ENCODE data around the gene NEURL2. TPM values are rescaled to one million over a fixed set of nuclear protein-coding genes. Genes with fewer than 3 reads are reported as not detected.
"Not testable (repeated sequence)": the region's sequence is repeated elsewhere in the genome, so short reads cannot be mapped to it uniquely, and the experiment has no call there.

Gene NEURL2
- total and polyA plus RNA-seq, 4 donors, result 3.7 to 14.5 (median 5.2) TPM

- TF ChIP-seq REST (IDR thresholded peaks at IDR 0.05), result peak; percentile 90
These were observed 9.8 kb downstream of the NEURL2 start, which contains the start of gene ZSWIM1 (continued) for GRCh38 chr20:45880988-45881788.

GRCh38 chr20:45878076-45878761 is 12.8 kb downstream of the NEURL2 start:
- peak; percentile 78 for DNase-seq (ENCODE audit: low spot score)
- H3K9ac ChIP-seq (ENCODE audit: low read depth in 1 of 2, low read length in 2 of 2), result no peak overlapping the region

GRCh38 chr20:45874576-45874975 is 16.4 kb downstream of the NEURL2 start:
- no peak overlapping the region for H3K9ac ChIP-seq (ENCODE audit: low read depth in 1 of 2, low read length in 2 of 2)
- WGBS, result 76% methylated on average over 4 of the region's 4 CpGs
- DNase-seq (ENCODE audit: low spot score), result no peak

More at GRCh38 chr20:45878076-45878761, 12.8 kb downstream of the NEURL2 start:
- peaks cover 0 to 6% (median 4%) of the 10 kb centered on the region in 4 donors for H3K4me1 ChIP-seq (ENCODE audit: control insufficient read depth in 4 of 4, insufficient read depth in 4 of 4, low read length in 3 of 4)
- no peak overlapping the region for H3K4me3 ChIP-seq (ENCODE audit: low read depth in 1 of 3, low read length in 3 of 3)
- peaks cover 6 to 22% (median 12%) of the 10 kb centered on the region in 4 donors for H3K36me3 ChIP-seq (ENCODE audit: control insufficient read depth in 4 of 4, insufficient read depth in 3 of 4, low read depth in 1 of 4, low read length in 3 of 4)
- H3K9me3 ChIP-seq (ENCODE audit: control insufficient read depth in 4 of 4, low read length in 3 of 4), result no peaks in the 10 kb centered on the region
- H3K27me3 ChIP-seq (ENCODE audit: control insufficient read depth in 4 of 4, insufficient read depth in 4 of 4, low read length in 3 of 4), result no peaks in the 10 kb centered on the region
- WGBS, result 94% methylated on average over 13 of the region's 13 CpGs
- TF ChIP-seq JUND (IDR thresholded peaks at IDR 0.05) (no peak), ZBTB33 (IDR thresholded peaks at IDR 0.05) (no peak), HNF4G (IDR thresholded peaks at IDR 0.05) (no peak), HNF4A (conservative IDR thresholded peaks at IDR 0.05) (no peak), SP1 (IDR thresholded peaks at IDR 0.05) (no peak), FOXA2 (IDR thresholded peaks at IDR 0.05) (no peak), GABPA (IDR thresholded peaks at IDR 0.05 in 1 of 2, conservative IDR thresholded peaks at IDR 0.05 in 1 of 2) (no peak), EGR1 (IDR thresholded peaks at IDR 0.05; ENCODE audit: low read depth in 2 of 2) (no peak), ATF3 (IDR thresholded peaks at IDR 0.05) (no peak)
- H3K27ac ChIP-seq (ENCODE audit: low read depth in 1 of 2, low read length in 2 of 2), result no peak overlapping the region

GRCh38 chr20:45874104-45874481 is 16.9 kb downstream of the NEURL2 start:
- 95% methylated on average over 10 of the region's 10 CpGs for WGBS
- H3K27me3 ChIP-seq (ENCODE audit: control insufficient read depth in 4 of 4, insufficient read depth in 4 of 4, low read length in 3 of 4); H3K4me1 ChIP-seq (ENCODE audit: control insufficient read depth in 4 of 4, insufficient read depth in 4 of 4, low read length in 3 of 4); H3K9me3 ChIP-seq (ENCODE audit: control insufficient read depth in 4 of 4, low read length in 3 of 4); DNase-seq (ENCODE audit: low spot score); H3K4me3 ChIP-seq (ENCODE audit: low read depth in 1 of 3, low read length in 3 of 3); H3K27ac ChIP-seq (ENCODE audit: low read depth in 1 of 2, low read length in 2 of 2); H3K9ac ChIP-seq (ENCODE audit: low read depth in 1 of 2, low read length in 2 of 2): not testable (repeated sequence)
- H3K36me3 ChIP-seq (ENCODE audit: control insufficient read depth in 4 of 4, insufficient read depth in 3 of 4, low read depth in 1 of 4, low read length in 3 of 4), result peaks cover 6 to 15% (median 12%) of the 10 kb centered on the region in 4 donors

More at GRCh38 chr20:45874576-45874975, 16.4 kb downstream of the NEURL2 start:
- TF ChIP-seq MAX (IDR thresholded peaks at IDR 0.05), result no peak
- no peak for TF ChIP-seq EGR1 (IDR thresholded peaks at IDR 0.05; ENCODE audit: low read depth in 2 of 2)
- TF ChIP-seq SP1 (IDR thresholded peaks at IDR 0.05), result no peak
- no peaks in the 10 kb centered on the region for H3K27me3 ChIP-seq (ENCODE audit: control insufficient read depth in 4 of 4, insufficient read depth in 4 of 4, low read length in 3 of 4)
- no peak overlapping the region for H3K4me3 ChIP-seq (ENCODE audit: low read depth in 1 of 3, low read length in 3 of 3)
- peaks cover 6 to 15% (median 12%) of the 10 kb centered on the region in 4 donors for H3K36me3 ChIP-seq (ENCODE audit: control insufficient read depth in 4 of 4, insufficient read depth in 3 of 4, low read depth in 1 of 4, low read length in 3 of 4)
- no peaks in the 10 kb centered on the region for H3K9me3 ChIP-seq (ENCODE audit: control insufficient read depth in 4 of 4, low read length in 3 of 4)
- H3K27ac ChIP-seq (ENCODE audit: low read depth in 1 of 2, low read length in 2 of 2), result no peak overlapping the region
- H3K4me1 ChIP-seq (ENCODE audit: control insufficient read depth in 4 of 4, insufficient read depth in 4 of 4, low read length in 3 of 4), result no peaks in the 10 kb centered on the region
